ENCODE measurements around the gene AMZ1.
"Not testable (repeated sequence)": the region's sequence is repeated elsewhere in the genome, so short reads cannot be mapped to it uniquely, and the experiment has no call there.

AMZ1 gene

DNA sequence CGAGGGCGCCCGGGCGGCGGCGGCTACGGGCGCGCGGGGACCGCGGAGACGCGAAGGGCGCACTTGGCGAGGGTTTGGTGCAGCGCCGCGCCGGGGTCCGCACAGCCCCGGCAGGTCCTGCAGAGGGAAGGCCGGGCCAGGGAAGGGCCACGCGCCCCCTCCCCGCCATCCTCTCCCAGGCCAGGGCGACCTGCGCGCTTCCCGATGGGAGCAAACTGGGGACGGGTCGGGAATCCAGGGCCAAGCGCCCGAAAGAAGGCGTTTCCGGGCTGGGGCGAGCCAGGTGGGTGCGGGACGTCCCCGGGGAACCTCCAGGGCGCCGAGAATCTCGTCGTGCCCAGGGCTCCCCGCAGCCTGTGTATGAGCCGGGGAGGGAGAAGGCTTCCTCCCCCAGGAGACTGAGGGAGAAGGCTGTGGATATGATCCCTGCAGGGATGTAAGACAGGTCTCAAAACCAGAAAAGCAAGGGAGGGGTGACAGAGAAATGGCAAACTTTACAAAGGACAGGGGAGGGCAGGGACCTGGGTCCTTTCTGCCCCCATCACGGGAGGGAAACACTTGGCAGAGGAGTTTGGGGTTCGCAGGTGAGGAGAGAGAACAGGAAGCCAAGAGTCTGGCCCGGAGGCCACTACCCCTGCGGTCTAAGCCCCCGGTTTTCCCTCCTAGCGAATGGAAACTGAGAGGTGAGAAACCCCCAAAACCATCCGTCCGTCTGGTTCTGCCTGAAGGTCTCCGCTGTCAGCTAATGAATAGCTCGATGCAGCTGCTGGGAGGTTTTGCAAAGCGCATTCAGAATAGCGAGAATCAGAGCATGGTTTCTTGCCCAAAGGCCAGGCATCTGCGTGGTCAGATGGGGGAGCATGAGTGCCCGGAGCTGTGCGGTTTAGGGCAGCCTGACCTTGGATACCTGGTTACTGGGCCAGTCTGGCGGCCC, 674 bp downstream of the AMZ1 start:
- DNase-seq (ENCODE audit: low read depth): peak; percentile 91
- H3K4me3 ChIP-seq (ENCODE audit: low read depth, low read length): peak overlapping the region; percentile 46
- TF ChIP-seq, protein P1, sequence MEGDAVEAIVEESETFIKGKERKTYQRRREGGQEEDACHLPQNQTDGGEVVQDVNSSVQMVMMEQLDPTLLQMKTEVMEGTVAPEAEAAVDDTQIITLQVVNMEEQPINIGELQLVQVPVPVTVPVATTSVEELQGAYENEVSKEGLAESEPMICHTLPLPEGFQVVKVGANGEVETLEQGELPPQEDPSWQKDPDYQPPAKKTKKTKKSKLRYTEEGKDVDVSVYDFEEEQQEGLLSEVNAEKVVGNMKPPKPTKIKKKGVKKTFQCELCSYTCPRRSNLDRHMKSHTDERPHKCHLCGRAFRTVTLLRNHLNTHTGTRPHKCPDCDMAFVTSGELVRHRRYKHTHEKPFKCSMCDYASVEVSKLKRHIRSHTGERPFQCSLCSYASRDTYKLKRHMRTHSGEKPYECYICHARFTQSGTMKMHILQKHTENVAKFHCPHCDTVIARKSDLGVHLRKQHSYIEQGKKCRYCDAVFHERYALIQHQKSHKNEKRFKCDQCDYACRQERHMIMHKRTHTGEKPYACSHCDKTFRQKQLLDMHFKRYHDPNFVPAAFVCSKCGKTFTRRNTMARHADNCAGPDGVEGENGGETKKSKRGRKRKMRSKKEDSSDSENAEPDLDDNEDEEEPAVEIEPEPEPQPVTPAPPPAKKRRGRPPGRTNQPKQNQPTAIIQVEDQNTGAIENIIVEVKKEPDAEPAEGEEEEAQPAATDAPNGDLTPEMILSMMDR (IDR thresholded peaks at IDR 0.05; ENCODE audit: insufficient read depth, low read depth, low read length, missing control alignments): no peak

DNA sequence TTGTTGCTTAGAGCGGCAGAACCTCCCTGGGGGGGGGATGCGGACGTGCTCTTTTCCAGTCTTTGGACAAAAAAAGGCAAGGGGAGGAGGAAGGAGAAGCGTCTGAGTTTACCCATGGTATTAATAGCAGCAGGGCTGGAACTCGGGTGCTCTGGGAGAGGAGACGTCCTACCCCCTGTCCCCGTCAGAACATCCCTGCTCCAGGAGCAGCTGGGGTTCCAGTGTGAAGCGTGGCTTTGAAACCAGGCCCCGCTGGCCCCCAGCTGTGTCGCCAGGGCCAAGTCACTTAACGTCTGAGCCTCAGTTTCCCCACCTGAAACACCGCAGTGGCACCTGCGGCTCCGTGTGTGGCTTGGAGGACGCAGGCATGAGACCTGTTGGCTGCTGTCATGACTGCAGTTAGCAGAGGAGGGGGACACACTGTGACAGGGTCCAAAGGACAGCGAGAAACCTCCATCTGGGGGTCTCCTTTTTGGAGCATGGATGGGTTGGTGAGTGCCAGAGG, 1.4 kb downstream of the AMZ1 start:
- H3K4me3 ChIP-seq (ENCODE audit: low read depth, low read length): peak overlapping the region; percentile 12; the same call in 1 of the 2 replicates
- TF ChIP-seq, protein P1 (IDR thresholded peaks at IDR 0.05; ENCODE audit: insufficient read depth, low read depth, low read length, missing control alignments): no peak
- no peak for DNase-seq (ENCODE audit: low read depth)

GRCh38 chr7:2689951-2690705, 2.1 kb downstream of the AMZ1 start:
- DNase-seq (ENCODE audit: low read depth): peak; percentile 42
- H3K4me3 ChIP-seq (ENCODE audit: low read depth, low read length): no peak overlapping the region
- TF ChIP-seq, protein P1 (IDR thresholded peaks at IDR 0.05; ENCODE audit: insufficient read depth, low read depth, low read length, missing control alignments): no peak

GRCh38 chr7:2691011-2691707, 3.2 kb downstream of the AMZ1 start:
- TF ChIP-seq, protein P1 (IDR thresholded peaks at IDR 0.05; ENCODE audit: insufficient read depth, low read depth, low read length, missing control alignments): no peak
- DNase-seq (ENCODE audit: low read depth): no peak
- H3K4me3 ChIP-seq (ENCODE audit: low read depth, low read length): no peak overlapping the region

DNA sequence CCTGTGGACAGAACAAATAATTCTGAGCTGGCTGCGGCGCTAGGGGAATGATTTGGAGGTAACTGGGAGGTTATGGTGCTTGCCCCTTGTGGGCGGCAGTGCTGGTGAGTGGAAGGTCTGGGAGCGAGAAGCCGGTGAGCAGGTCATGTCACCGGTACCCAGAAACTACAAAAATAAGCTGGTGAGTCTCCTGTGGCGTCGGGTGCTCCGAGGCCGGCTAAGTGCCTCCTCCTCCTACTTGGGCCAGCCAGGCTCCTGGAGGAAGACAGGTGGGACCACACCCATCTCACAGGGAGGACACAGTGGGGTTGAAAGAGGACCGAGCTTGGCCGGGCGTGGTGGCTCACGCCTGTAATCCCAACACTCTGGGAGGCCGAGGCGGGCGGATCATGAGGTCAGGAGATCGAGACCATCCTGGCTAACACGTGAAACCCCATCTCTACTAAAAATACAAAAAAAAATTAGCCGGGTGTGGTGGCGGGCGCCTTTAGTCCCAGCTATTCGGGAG, 4.0 kb downstream of the AMZ1 start:
- not testable (repeated sequence) for H3K4me3 ChIP-seq (ENCODE audit: low read depth, low read length); DNase-seq (ENCODE audit: low read depth)

DNA sequence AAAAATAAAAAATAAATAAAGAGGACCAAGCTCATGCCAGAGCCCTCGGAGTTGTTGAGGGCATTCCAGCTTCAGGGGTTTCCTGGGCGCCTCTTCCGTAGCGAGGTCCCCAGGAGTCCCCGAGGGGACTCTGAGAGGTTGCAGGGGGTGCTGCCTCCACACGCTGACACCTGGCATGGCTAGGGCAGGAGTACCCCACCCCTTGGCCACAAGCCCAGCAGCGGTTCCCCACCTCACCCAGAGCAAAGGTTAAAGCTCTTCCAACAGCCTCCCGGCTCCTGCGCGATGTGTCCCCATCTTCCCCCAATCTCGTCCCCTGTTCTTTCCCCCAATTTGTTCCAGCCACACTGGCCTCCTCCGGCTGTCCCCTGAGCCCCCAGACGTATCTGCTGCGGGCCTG, 4.5 kb downstream of the AMZ1 start:
- TF ChIP-seq, protein P1 (IDR thresholded peaks at IDR 0.05; ENCODE audit: insufficient read depth, low read depth, low read length, missing control alignments): no peak
- H3K4me3 ChIP-seq (ENCODE audit: low read depth, low read length): no peak overlapping the region
- DNase-seq (ENCODE audit: low read depth): no peak

GRCh38 chr7:2693420-2694121, 5.6 kb downstream of the AMZ1 start:
- not testable (repeated sequence) for H3K4me3 ChIP-seq (ENCODE audit: low read depth, low read length); DNase-seq (ENCODE audit: low read depth)

- not testable (repeated sequence) for H3K4me3 ChIP-seq (ENCODE audit: low read depth, low read length); DNase-seq (ENCODE audit: low read depth)
Measured at GRCh38 chr7:2694122-2694436, 6.1 kb downstream of the AMZ1 start.

All from GM12865 (cell line).